CD14-positive monocyte (primary cell): ENCODE results near the gene SPON2. TPM values are rescaled to one million over a fixed set of nuclear protein-coding genes. Genes with fewer than 3 reads are reported as not detected.

ENCODE experiments used
- DNase-seq, 3 donors: peaks; one replicate each; pipeline ENCODE4 v3.0.0-alpha.2; 2011 to 2022
- H2AFZ ChIP-seq: 2 replicates; pipeline ENCODE4 v1.6.0; 2012; ENCODE audit warnings: mild to moderate bottlenecking, low read depth, low read length, inconsistent platforms; ENCODE audit not compliant: insufficient read depth, poor library complexity, severe bottlenecking
- H3K27ac ChIP-seq, 2 donors: 1 replicate in 1 of 2; 2 replicates in 1 of 2; pipeline ENCODE4 v1.5.1; 2012 to 2013; ENCODE audit warnings: low read length in 2 of 2, control low read depth in 1 of 2, inconsistent platforms in 1 of 2, low read depth in 1 of 2, mild to moderate bottlenecking in 1 of 2
- H3K27me3 ChIP-seq, 2 donors: one replicate each; pipeline versions ENCODE4 v1.6.0 to v1.6.1; 2011 to 2013; ENCODE audit warnings: low read length in 2 of 2; ENCODE audit not compliant: control insufficient read depth in 2 of 2, insufficient read depth in 2 of 2
- H3K36me3 ChIP-seq, 2 donors: replicated peaks in 1 of 2; 1 replicate in 1 of 2; 2 replicates in 1 of 2; pipeline versions ENCODE4 v1.5.1 to v1.6.1; 2012 to 2013; ENCODE audit warnings: low read length in 2 of 2, control low read depth in 1 of 2, inconsistent platforms in 1 of 2, mild to moderate bottlenecking in 1 of 2; ENCODE audit not compliant: insufficient read depth in 2 of 2, control insufficient read depth in 1 of 2
- H3K4me1 ChIP-seq, 2 donors: 1 replicate in 1 of 2; 2 replicates in 1 of 2; pipeline versions ENCODE4 v1.5.1 to v1.6.1; 2012 to 2013; ENCODE audit warnings: low read length in 2 of 2, control low read depth in 1 of 2, inconsistent platforms in 1 of 2, mild to moderate bottlenecking in 1 of 2, moderate library complexity in 1 of 2; ENCODE audit not compliant: insufficient read depth in 2 of 2, control insufficient read depth in 1 of 2
- H3K4me2 ChIP-seq: replicated peaks from 2 replicates; pipeline ENCODE3; 2012; ENCODE audit warnings: low read length, moderate library complexity, mild to moderate bottlenecking; ENCODE audit not compliant: poor library complexity, severe bottlenecking; ENCODE audit errors: extremely low read depth
- H3K4me3 ChIP-seq, 3 experiments: fragments of 200-600 bp in 1 of 3; sonication (generic) in 1 of 3; replicated peaks in 1 of 3; 1 replicate in 2 of 3; 2 replicates in 1 of 3; pipeline ENCODE4 v1.5.1; 2011 to 2013; ENCODE audit warnings: low read length in 3 of 3, mild to moderate bottlenecking in 3 of 3, control low read depth in 2 of 3, low read depth in 2 of 3, inconsistent platforms in 1 of 3, moderate library complexity in 1 of 3
- H3K79me2 ChIP-seq: 2 replicates; pipeline ENCODE4 v1.6.0; 2012; ENCODE audit warnings: mild to moderate bottlenecking, control low read depth, inconsistent platforms, low read length, moderate library complexity; ENCODE audit not compliant: insufficient read depth
- H3K9ac ChIP-seq: 2 replicates; pipeline ENCODE4 v1.6.0; 2017; ENCODE audit warnings: low read length, mild to moderate bottlenecking; ENCODE audit not compliant: insufficient read depth, poor library complexity, severe bottlenecking
- H3K9me3 ChIP-seq, 2 donors: replicated peaks in 1 of 2; 1 replicate in 1 of 2; 2 replicates in 1 of 2; pipeline versions ENCODE4 v1.5.1 to v1.6.1; 2012 to 2013; ENCODE audit warnings: low read length in 2 of 2, control low read depth in 1 of 2; ENCODE audit not compliant: control insufficient read depth in 1 of 2, insufficient read depth in 1 of 2
- H4K20me1 ChIP-seq: 2 replicates; pipeline ENCODE4 v1.6.0; 2012; ENCODE audit warnings: mild to moderate bottlenecking, low read length, control low read depth, moderate library complexity; ENCODE audit not compliant: insufficient read depth
- H3K27ac Mint-ChIP-seq, 7 donors: one replicate each; pipeline ENCODE4 v1.8.0; 2020; ENCODE audit warnings: mild to moderate bottlenecking in 7 of 7, mixed read lengths in 7 of 7, moderate library complexity in 6 of 7, inconsistent platforms in 2 of 7
- H3K27me3 Mint-ChIP-seq, 3 donors: one replicate each; pipeline ENCODE4 v1.8.0; 2021 to 2022; ENCODE audit warnings: low read depth in 3 of 3, mild to moderate bottlenecking in 3 of 3, mixed read lengths in 3 of 3, moderate library complexity in 3 of 3, inconsistent platforms in 1 of 3
- H3K36me3 Mint-ChIP-seq, 2 donors: one replicate each; pipeline ENCODE4 v1.8.0; 2020; ENCODE audit warnings: mixed read lengths in 2 of 2, inconsistent platforms in 1 of 2, mild to moderate bottlenecking in 1 of 2
- H3K4me1 Mint-ChIP-seq: one replicate; pipeline ENCODE4 v1.8.0; 2020; ENCODE audit warnings: mild to moderate bottlenecking, mixed read lengths
- H3K4me3 Mint-ChIP-seq, 2 donors: one replicate each; pipeline ENCODE4 v1.8.0; 2020; ENCODE audit warnings: mild to moderate bottlenecking in 2 of 2, mixed read lengths in 2 of 2, moderate library complexity in 1 of 2
- H3K9me3 Mint-ChIP-seq, 7 donors: one replicate each; pipeline ENCODE4 v1.8.0; 2020 to 2022; ENCODE audit warnings: mixed read lengths in 7 of 7, mild to moderate bottlenecking in 6 of 7, moderate library complexity in 6 of 7, inconsistent platforms in 2 of 7
- CTCF ChIP-seq: fragments of 200-600 bp; IDR thresholded peaks from one replicate; pipeline ENCODE4 v1.8.0; 2022; ENCODE audit warnings: antibody characterized with exemption, mild to moderate bottlenecking
- WGBS: methylation state at CpG from one replicate; pipeline ENCODE4 v1.1.5; 2013; ENCODE audit warnings: missing lambda C conversion rate; ENCODE audit not compliant: insufficient coverage; 5-methylcytosine and 5-hydroxymethylcytosine counted together
- intact Hi-C, 2 donors: fragments of 100-400 bp; cut with micrococcal nuclease; formaldehyde crosslinking; loops; one replicate each; pipeline versions ENCODE4 v1.15.0 to v1.15.1; 2023
- polyA plus RNA-seq, 3 donors: library from polyadenylated mRNA; depleted of rRNA in 1 of 3; unstranded in 2 of 3; stranded (reverse) in 1 of 3; fragments of 300-500 nt in 2 of 3; fragments of >200 nt in 1 of 3; fragmentation: Illumina TruSeq in 2 of 3; gene quantifications; 1 replicate in 2 of 3; 2 replicates in 1 of 3; pipeline ENCODE4 v1.2.3, GENCODE V29; 2012 to 2021

Gene SPON2
- polyA plus RNA-seq, 3 donors = 0.74 to 1.4 (median 0.90) TPM

- Histone ChIP-seq H3K4me2 (peak overlapping the region; percentile 80), H3K4me3 (peak overlapping the region; percentile 47 to 91 (median 76)), H3K9me3 (no peaks in the 10 kb centered on the region), H3K9ac (peak overlapping the region; percentile 61), H3K36me3 (no peaks in the 10 kb centered on the region), H3K27me3 (no peaks in the 10 kb centered on the region), H4K20me1 (no peaks in the 10 kb centered on the region), H3K4me1 (peaks cover 26 to 35% of the 10 kb centered on the region in 2 donors), H3K27ac (peak overlapping the region; percentile 47 to 96), H2AFZ (peak overlapping the region; percentile 77), H3K79me2 (no peaks in the 10 kb centered on the region)
- peaks cover 6 to 18% (median 18%) of the 10 kb centered on the region in 3 donors for H3K27me3 Mint-ChIP-seq
- intact Hi-C loops = loop anchor here in 1 of 2 donors (2.0 kb wide), 1 partner anchor 209 kb away; the partner anchor contains the start of gene UVSSA
- DNase-seq = peak; percentile 65 to 92 (median 76)
- H3K36me3 Mint-ChIP-seq = peaks cover 0 to 5% of the 10 kb centered on the region in 2 donors
- H3K9me3 Mint-ChIP-seq = no peaks in the 10 kb centered on the region
- H3K27ac Mint-ChIP-seq = peak overlapping the region; percentile 90 to 96 (median 93)
- peaks cover 50% of the 10 kb centered on the region for H3K4me1 Mint-ChIP-seq
- no CpG with 5 or more reads among the region's 2 CpGs for WGBS
- peak overlapping the region; percentile 57 to 89 for H3K4me3 Mint-ChIP-seq
- TF ChIP-seq CTCF = no peak
These were observed 34.5 kb downstream of the SPON2 start for GRCh38 chr4:1137850-1138249.

- no peak for TF ChIP-seq CTCF
These were observed 35.2 kb downstream of the SPON2 start for GRCh38 chr4:1137063-1137776.

More at GRCh38 chr4:1137063-1137776, 35.2 kb downstream of the SPON2 start:
- H3K4me2 ChIP-seq = peak overlapping the region; percentile 80
- peak overlapping the region; percentile 90 to 96 (median 93) for H3K27ac Mint-ChIP-seq
- H2AFZ ChIP-seq = peak overlapping the region; percentile 77
- H3K27me3 ChIP-seq = no peaks in the 10 kb centered on the region
- peaks cover 47% of the 10 kb centered on the region for H3K4me1 Mint-ChIP-seq
- no peaks in the 10 kb centered on the region for H4K20me1 ChIP-seq
- no peaks in the 10 kb centered on the region for H3K9me3 Mint-ChIP-seq
- peak; percentile 35 to 66 (median 56) for DNase-seq
- peak overlapping the region; percentile 47 to 91 (median 76) for H3K4me3 ChIP-seq
- no peaks in the 10 kb centered on the region for H3K79me2 ChIP-seq
- H3K4me1 ChIP-seq = peaks cover 26 to 35% of the 10 kb centered on the region in 2 donors
- WGBS = no CpG with 5 or more reads among the region's 8 CpGs
- H3K36me3 ChIP-seq = no peaks in the 10 kb centered on the region
- H3K9ac ChIP-seq = peak overlapping the region; percentile 61
- peak overlapping the region in 1 of 2 donors; percentile 96 for H3K27ac ChIP-seq
- H3K36me3 Mint-ChIP-seq = peaks cover 0 to 5% of the 10 kb centered on the region in 2 donors
- H3K4me3 Mint-ChIP-seq = peak overlapping the region; percentile 57 to 89
- H3K9me3 ChIP-seq = no peaks in the 10 kb centered on the region
- H3K27me3 Mint-ChIP-seq = peaks cover 2 to 13% (median 13%) of the 10 kb centered on the region in 3 donors
- intact Hi-C loops = no loop called here
